ENCODE results near the gene NOTCH4. TPM values are rescaled to one million over a fixed set of nuclear protein-coding genes. Genes with fewer than 3 reads are reported as not detected.

NOTCH4 gene
- total and polyA plus RNA-seq, 9 of the 15 experiments (the other 6 are each of a cell fraction or from before 2014, with no cell fraction given): 0.24 to 4.3 (median 1.7) TPM

DNA sequence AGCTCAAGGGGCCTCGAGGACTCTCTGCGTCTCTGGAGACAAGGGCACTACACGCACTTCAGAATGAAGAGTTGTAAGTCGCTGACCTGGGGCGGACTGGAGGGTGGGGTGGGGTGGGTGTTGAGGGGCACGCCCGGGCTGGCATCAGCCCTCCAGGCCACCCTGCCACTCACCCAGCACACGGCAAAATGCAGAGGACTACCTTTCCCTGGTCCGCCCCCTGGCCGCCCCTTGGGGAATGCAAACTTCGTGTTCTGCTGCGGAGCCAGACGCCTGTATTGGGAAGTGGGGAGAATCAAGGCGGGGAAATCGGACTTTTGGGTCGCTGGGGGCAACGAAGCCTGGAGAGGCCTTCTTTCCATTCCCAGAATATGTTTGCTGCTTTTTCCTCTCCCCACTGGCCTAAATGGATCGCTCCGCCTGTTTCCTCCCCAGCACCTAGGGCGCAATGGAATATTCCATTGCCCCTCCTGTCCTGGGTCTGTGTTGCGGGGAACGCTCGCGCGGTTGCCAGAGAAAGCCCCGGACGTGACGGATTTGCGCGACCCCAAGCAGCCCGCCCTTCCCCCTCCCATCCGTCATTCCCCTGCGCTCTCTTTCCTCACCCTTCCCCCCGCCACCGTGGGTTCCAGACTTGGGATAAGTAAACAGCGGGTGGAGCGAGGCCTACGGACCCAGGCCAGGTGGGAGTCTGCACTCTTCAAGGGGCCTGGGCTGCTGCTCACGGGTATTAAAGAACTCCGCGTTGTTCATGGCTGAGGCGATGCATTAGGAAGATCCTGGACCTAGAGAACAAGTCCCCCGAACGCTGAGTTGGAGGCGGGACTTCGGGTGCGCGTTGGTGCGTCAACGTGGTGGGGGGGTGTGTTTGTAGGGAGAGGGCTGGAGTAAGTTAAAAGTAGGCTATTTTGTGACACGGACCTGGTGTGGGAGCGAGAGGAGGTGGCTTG lies 70.0 kb downstream of the NOTCH4 start, which contains the start of gene PPT2 (continued):
- no peak; the same call in 1 of the 2 replicates for TF ChIP-seq ZNF239 (CRISPR knock-in tag; IDR thresholded peaks at IDR 0.05)
- no peak for TF ChIP-seq ATF4 (CRISPR knock-in tag; IDR thresholded peaks at IDR 0.05)
- TF ChIP-seq GTF2E2 (tag; IDR thresholded peaks at IDR 0.05): no peak; the same call in 1 of the 2 replicates
- no peak for TF ChIP-seq U2AF2 (optimal IDR thresholded peaks at IDR 0.05; ENCODE audit: low read depth, low read length)
- TF ChIP-seq, protein P1, sequence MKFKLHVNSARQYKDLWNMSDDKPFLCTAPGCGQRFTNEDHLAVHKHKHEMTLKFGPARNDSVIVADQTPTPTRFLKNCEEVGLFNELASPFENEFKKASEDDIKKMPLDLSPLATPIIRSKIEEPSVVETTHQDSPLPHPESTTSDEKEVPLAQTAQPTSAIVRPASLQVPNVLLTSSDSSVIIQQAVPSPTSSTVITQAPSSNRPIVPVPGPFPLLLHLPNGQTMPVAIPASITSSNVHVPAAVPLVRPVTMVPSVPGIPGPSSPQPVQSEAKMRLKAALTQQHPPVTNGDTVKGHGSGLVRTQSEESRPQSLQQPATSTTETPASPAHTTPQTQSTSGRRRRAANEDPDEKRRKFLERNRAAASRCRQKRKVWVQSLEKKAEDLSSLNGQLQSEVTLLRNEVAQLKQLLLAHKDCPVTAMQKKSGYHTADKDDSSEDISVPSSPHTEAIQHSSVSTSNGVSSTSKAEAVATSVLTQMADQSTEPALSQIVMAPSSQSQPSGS (CRISPR knock-in tag; IDR thresholded peaks at IDR 0.05): no peak
- no peak for TF ChIP-seq SREBF2 (CRISPR knock-in tag; IDR thresholded peaks at IDR 0.05)
- peak; percentile 87; the same call in 1 of the 2 replicates for TF ChIP-seq ZC3H4 (CRISPR knock-in tag; IDR thresholded peaks at IDR 0.05; ENCODE audit: borderline replicate concordance)
- TF ChIP-seq ZNF408 (CRISPR knock-in tag; IDR thresholded peaks at IDR 0.05; ENCODE audit: low read depth): no peak
- TF ChIP-seq, protein P2, sequence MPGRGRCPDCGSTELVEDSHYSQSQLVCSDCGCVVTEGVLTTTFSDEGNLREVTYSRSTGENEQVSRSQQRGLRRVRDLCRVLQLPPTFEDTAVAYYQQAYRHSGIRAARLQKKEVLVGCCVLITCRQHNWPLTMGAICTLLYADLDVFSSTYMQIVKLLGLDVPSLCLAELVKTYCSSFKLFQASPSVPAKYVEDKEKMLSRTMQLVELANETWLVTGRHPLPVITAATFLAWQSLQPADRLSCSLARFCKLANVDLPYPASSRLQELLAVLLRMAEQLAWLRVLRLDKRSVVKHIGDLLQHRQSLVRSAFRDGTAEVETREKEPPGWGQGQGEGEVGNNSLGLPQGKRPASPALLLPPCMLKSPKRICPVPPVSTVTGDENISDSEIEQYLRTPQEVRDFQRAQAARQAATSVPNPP (IDR thresholded peaks at IDR 0.05; ENCODE audit: borderline replicate concordance, insufficient read depth, insufficient read length): no peak
- no peak for TF ChIP-seq POLR3A (IDR thresholded peaks at IDR 0.05; ENCODE audit: borderline replicate concordance, extremely low read depth, insufficient read depth, insufficient read length)
- no peak; the same call in none of the 2 replicates for TF ChIP-seq MYC (IDR thresholded peaks at IDR 0.05; ENCODE audit: low read depth, low read length)
- TF ChIP-seq MYC (CRISPR knock-in tag; IDR thresholded peaks at IDR 0.05; ENCODE audit: borderline replicate concordance, low read depth): no peak; the same call in 1 of the 2 replicates
- TF ChIP-seq, protein P3, sequence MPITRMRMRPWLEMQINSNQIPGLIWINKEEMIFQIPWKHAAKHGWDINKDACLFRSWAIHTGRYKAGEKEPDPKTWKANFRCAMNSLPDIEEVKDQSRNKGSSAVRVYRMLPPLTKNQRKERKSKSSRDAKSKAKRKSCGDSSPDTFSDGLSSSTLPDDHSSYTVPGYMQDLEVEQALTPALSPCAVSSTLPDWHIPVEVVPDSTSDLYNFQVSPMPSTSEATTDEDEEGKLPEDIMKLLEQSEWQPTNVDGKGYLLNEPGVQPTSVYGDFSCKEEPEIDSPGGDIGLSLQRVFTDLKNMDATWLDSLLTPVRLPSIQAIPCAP (CRISPR knock-in tag; IDR thresholded peaks at IDR 0.05; ENCODE audit: borderline replicate concordance): no peak
- no peak for TF ChIP-seq XRCC4 (IDR thresholded peaks at IDR 0.05; ENCODE audit: extremely low read depth, insufficient read depth, insufficient read length)
- peak; percentile 63; the same call in 1 of the 2 replicates for TF ChIP-seq BRD4 (IDR thresholded peaks at IDR 0.05)
- TF ChIP-seq ZNF79 (CRISPR knock-in tag; IDR thresholded peaks at IDR 0.05; ENCODE audit: low read depth): peak; percentile 28; the same call in 1 of the 2 replicates
- TF ChIP-seq TCF7 (IDR thresholded peaks at IDR 0.05; ENCODE audit: borderline replicate concordance): peak; percentile 58; the same call in 1 of the 2 replicates
- peak; percentile 97 to 99 for TF ChIP-seq FOXK2 (conservative IDR thresholded peaks at IDR 0.05 in 1 of 2, IDR thresholded peaks at IDR 0.05 in 1 of 2; ENCODE audit: low read depth in 2 of 2)
- TF ChIP-seq SMAD2 (IDR thresholded peaks at IDR 0.05; ENCODE audit: low read depth, low read length): no peak
- no peak for TF ChIP-seq ZNF3 (CRISPR knock-in tag; IDR thresholded peaks at IDR 0.05)
- peak; percentile 56 for TF ChIP-seq KDM5B (IDR thresholded peaks at IDR 0.05; ENCODE audit: insufficient replicate concordance, low read depth, low read length)
- no peak for TF ChIP-seq RBBP5 (IDR thresholded peaks at IDR 0.05; ENCODE audit: borderline replicate concordance, insufficient read depth, low read length, poor library complexity, severe bottlenecking)

All from K562 (cell line).